Activated naive CD4-positive, alpha-beta T cell treated with anti-CD3 and anti-CD28 coated beads, Interleukin-2, amount 50 U/mL, for 24 hours (primary cell): ENCODE data around the gene ALG10.

Source experiments
- H3K27ac Mint-ChIP-seq: one replicate; pipeline ENCODE4 v1.8.0; 2021; ENCODE audit warnings: mild to moderate bottlenecking, mixed read lengths
- H3K27me3 Mint-ChIP-seq: one replicate; pipeline ENCODE4 v1.8.0; 2021; ENCODE audit warnings: mixed read lengths
- H3K36me3 Mint-ChIP-seq: one replicate; pipeline ENCODE4 v1.8.0; 2021; ENCODE audit warnings: mixed read lengths
- H3K4me1 Mint-ChIP-seq: one replicate; pipeline ENCODE4 v1.8.0; 2021; ENCODE audit warnings: mixed read lengths
- H3K4me3 Mint-ChIP-seq: one replicate; pipeline ENCODE4 v1.8.0; 2021; ENCODE audit warnings: mild to moderate bottlenecking, mixed read lengths
- H3K9me3 Mint-ChIP-seq: one replicate; pipeline ENCODE4 v1.8.0; 2021; ENCODE audit warnings: mixed read lengths

The ALG10 gene

GRCh38 chr12:34048714-34049113 lies 26.4 kb downstream of the ALG10 start:
- Mint-ChIP-seq H3K27me3 (no peaks in the 10 kb centered on the region), H3K36me3 (peaks cover 5% of the 10 kb centered on the region), H3K9me3 (peaks cover 23% of the 10 kb centered on the region), H3K4me3 (no peak overlapping the region), H3K4me1 (no peaks in the 10 kb centered on the region), H3K27ac (no peak overlapping the region)

GRCh38 chr12:34051486-34051885 lies 29.2 kb downstream of the ALG10 start:
- H3K4me3 Mint-ChIP-seq: no peak overlapping the region
- peaks cover 10% of the 10 kb centered on the region for H3K4me1 Mint-ChIP-seq
- H3K27me3 Mint-ChIP-seq: no peaks in the 10 kb centered on the region
- peaks cover 5% of the 10 kb centered on the region for H3K36me3 Mint-ChIP-seq
- no peak overlapping the region for H3K27ac Mint-ChIP-seq
- H3K9me3 Mint-ChIP-seq: peaks cover 23% of the 10 kb centered on the region

GRCh38 chr12:34054938-34055337 lies 32.6 kb downstream of the ALG10 start:
- H3K27ac Mint-ChIP-seq: no peak overlapping the region

More at GRCh38 chr12:34054938-34055337, 32.6 kb downstream of the ALG10 start:
- Mint-ChIP-seq H3K36me3 (peaks cover 3% of the 10 kb centered on the region), H3K4me3 (no peak overlapping the region), H3K27me3 (peaks cover 5% of the 10 kb centered on the region), H3K4me1 (peaks cover 10% of the 10 kb centered on the region), H3K9me3 (peaks cover 23% of the 10 kb centered on the region)
